IMR-90 (cell line): ENCODE data around the gene AWAT2. TPM values are rescaled to one million over a fixed set of nuclear protein-coding genes. Genes with fewer than 3 reads are reported as not detected.

Source experiments
- ATAC-seq: fragments of 200-7000 bp; cut with Tn5 transposase; 2 replicates; pipeline ENCODE4 v1.9.1; 2020; ENCODE audit warnings: low read depth, mild to moderate bottlenecking, moderate library complexity
- BruUV-seq: library from RNA; stranded (reverse); fragments of 400-500 nt; replicated peaks from 2 replicates; lab custom pipeline; 2021; lab: Mats Ljungman, UMichigan
- CTCF ChIA-PET: fragments of 300-600 bp; formaldehyde crosslinking; extraction: SDS; loops from one replicate; lab custom pipeline; 2021; ENCODE audit warnings: antibody characterized with exemption; lab: Yijun Ruan, JAX
- POLR2A ChIA-PET: fragments of 300-600 bp; sonication (Branson Sonifier 250); formaldehyde crosslinking; loops from one replicate; lab custom pipeline; 2022; ENCODE audit warnings: antibody characterized with exemption; ENCODE audit not compliant: unreplicated experiment; lab: Charles Lee
- DNase-seq: peaks from one replicate; pipeline ENCODE4 v3.0.0; 2013
- H2AFZ ChIP-seq: replicated peaks from 2 replicates; pipeline ENCODE3; 2013; ENCODE audit warnings: low read length, mild to moderate bottlenecking; ENCODE audit not compliant: poor library complexity
- H2AK5ac ChIP-seq: 2 replicates; pipeline ENCODE4 v1.6.1; 2013; ENCODE audit warnings: low read depth, low read length, inconsistent platforms
- H2AK9ac ChIP-seq: replicated peaks from 2 replicates; pipeline ENCODE3; 2013; ENCODE audit warnings: mild to moderate bottlenecking, low read depth, low read length, moderate library complexity; ENCODE audit not compliant: poor library complexity
- H2BK120ac ChIP-seq: 2 replicates; pipeline ENCODE4 v1.6.1; 2013; ENCODE audit warnings: low read depth, low read length, inconsistent platforms
- H2BK15ac ChIP-seq: 3 replicates; pipeline ENCODE4 v1.6.1; 2013; ENCODE audit warnings: low read depth, low read length, inconsistent platforms
- H2BK20ac ChIP-seq: 2 replicates; pipeline ENCODE4 v1.6.1; 2013; ENCODE audit warnings: low read depth, mild to moderate bottlenecking, inconsistent platforms, low read length, moderate library complexity
- H2BK5ac ChIP-seq: 2 replicates; pipeline ENCODE4 v1.6.1; 2013; ENCODE audit warnings: mild to moderate bottlenecking, low read depth, low read length, inconsistent platforms; ENCODE audit not compliant: poor library complexity, severe bottlenecking
- H3K14ac ChIP-seq: replicated peaks from 2 replicates; pipeline ENCODE4 v1.6.1; 2013; ENCODE audit warnings: low read depth, low read length, inconsistent platforms
- H3K18ac ChIP-seq: 2 replicates; pipeline ENCODE4 v1.6.1; 2013; ENCODE audit warnings: low read depth, low read length, control low read depth
- H3K23ac ChIP-seq: 2 replicates; pipeline ENCODE4 v1.6.1; 2013; ENCODE audit warnings: low read depth, low read length, inconsistent platforms
- H3K27ac ChIP-seq: 2 replicates; pipeline ENCODE4 v1.5.1; 2013; ENCODE audit warnings: mild to moderate bottlenecking, control low read depth, low read length; ENCODE audit not compliant: insufficient read depth
- H3K27me3 ChIP-seq: 2 replicates; pipeline ENCODE4 v1.6.1; 2013; ENCODE audit warnings: low read length; ENCODE audit not compliant: control insufficient read depth, insufficient read depth
- H3K36me3 ChIP-seq: 2 replicates; pipeline ENCODE4 v1.6.1; 2013; ENCODE audit warnings: low read length, mixed read lengths; ENCODE audit not compliant: control insufficient read depth, insufficient read depth
- H3K4ac ChIP-seq: 2 replicates; pipeline ENCODE4 v1.6.1; 2013; ENCODE audit warnings: low read depth, low read length, inconsistent platforms
- H3K4me1 ChIP-seq: 2 replicates; pipeline ENCODE4 v1.6.1; 2013; ENCODE audit warnings: low read length, mixed read lengths; ENCODE audit not compliant: control insufficient read depth, insufficient read depth
- H3K4me2 ChIP-seq: 2 replicates; pipeline ENCODE4 v1.6.1; 2013; ENCODE audit warnings: low read depth, mild to moderate bottlenecking, control low read depth, low read length, moderate library complexity
- H3K4me3 ChIP-seq: 2 replicates; pipeline ENCODE4 v1.5.1; 2013; ENCODE audit warnings: low read depth, mild to moderate bottlenecking, control low read depth, low read length, moderate library complexity; ENCODE audit not compliant: insufficient read depth
- H3K56ac ChIP-seq: 2 replicates; pipeline ENCODE4 v1.6.1; 2013; ENCODE audit warnings: low read length, inconsistent platforms; ENCODE audit not compliant: insufficient read depth; ENCODE audit errors: extremely low read depth
- H3K79me1 ChIP-seq, 2 experiments: 2 replicates each; pipeline ENCODE4 v1.6.1; 2013; ENCODE audit warnings: low read length in 2 of 2, inconsistent platforms in 1 of 2, low read depth in 1 of 2
- H3K9ac ChIP-seq: 2 replicates; pipeline ENCODE4 v1.6.1; 2013; ENCODE audit warnings: low read depth, low read length, control low read depth
- H3K9me1 ChIP-seq: 2 replicates; pipeline ENCODE4 v1.6.1; 2013; ENCODE audit warnings: low read length, inconsistent platforms; ENCODE audit not compliant: insufficient read depth
- H3K9me3 ChIP-seq: 2 replicates; pipeline ENCODE4 v1.6.1; 2013; ENCODE audit warnings: low read length; ENCODE audit not compliant: control insufficient read depth, insufficient read depth
- H4K20me1 ChIP-seq: 2 replicates; pipeline ENCODE4 v1.6.1; 2013; ENCODE audit warnings: low read length, inconsistent platforms; ENCODE audit not compliant: insufficient read depth
- H4K5ac ChIP-seq: 2 replicates; pipeline ENCODE4 v1.6.1; 2013; ENCODE audit warnings: mild to moderate bottlenecking, low read depth, low read length, control low read depth
- H4K8ac ChIP-seq, 2 experiments: 2 replicates each; pipeline ENCODE4 v1.6.1; 2013; ENCODE audit warnings: low read depth in 2 of 2, low read length in 2 of 2, control low read depth in 1 of 2, inconsistent platforms in 1 of 2
- H4K91ac ChIP-seq: 2 replicates; pipeline ENCODE4 v1.6.1; 2013; ENCODE audit warnings: low read depth, low read length, inconsistent platforms; ENCODE audit not compliant: insufficient read depth
- MXI1 ChIP-seq: IDR thresholded peaks from 2 replicates; pipeline ENCODE4 v1.6.1; 2012; ENCODE audit warnings: low read depth, mild to moderate bottlenecking, low read length, moderate library complexity, borderline replicate concordance
- NFE2L2 ChIP-seq: fragments of 150-350 bp; IDR thresholded peaks from 2 replicates; pipeline ENCODE4 v1.6.1; 2016; ENCODE audit warnings: low read depth, mild to moderate bottlenecking, low read length
- RAD21 ChIP-seq: IDR thresholded peaks from 2 replicates; pipeline ENCODE4 v1.6.1; 2012; ENCODE audit warnings: low read length, improper control_type of control experiment
- WGBS, 2 experiments: methylation state at CpG; one replicate each; pipeline versions ENCODE4 v1.1.5 to v1.1.7; 2013; ENCODE audit warnings: missing lambda C conversion rate in 2 of 2; ENCODE audit not compliant: insufficient read length in 1 of 2; ENCODE audit errors: extremely low coverage in 2 of 2; 5-methylcytosine and 5-hydroxymethylcytosine counted together
- dilution Hi-C: fragments of 300-500 bp; cut with HindIII; formaldehyde crosslinking; loops from one replicate; pipeline ENCODE4 v1.14.3; 2018; ENCODE audit warnings: low sequenced_read_pairs; ENCODE audit not compliant: unreplicated experiment
- in situ Hi-C: fragments of 300-500 bp; cut with MboI; formaldehyde crosslinking; loops from 3 replicates; pipeline ENCODE4 v1.14.3; 2019; ENCODE audit warnings: low sequenced_read_pairs, inconsistent platforms, mixed read lengths
- intact Hi-C: fragments of 100-400 bp; cut with micrococcal nuclease; formaldehyde crosslinking; loops from 2 replicates; pipeline ENCODE4 v1.10.0; 2022
- polyA plus RNA-seq, 3 experiments: library from polyadenylated mRNA; depleted of rRNA; stranded (reverse); fragments of >200 nt; gene quantifications; 2 replicates each; pipeline ENCODE4 v1.2.3, GENCODE V29; 2012; ENCODE audit warnings: low replicate concordance in 1 of 3
- total RNA-seq: library from RNA; depleted of rRNA; stranded (reverse); fragments of >200 nt; gene quantifications from 2 replicates; pipeline ENCODE4 v1.2.3, GENCODE V29; 2012

Gene AWAT2
- total and polyA plus RNA-seq, 2 of the 4 experiments (the other 2 are of a cell fraction): under 0.01 TPM; not detected in 1

- no peak overlapping the region for H2AK5ac ChIP-seq
- H3K4me3 ChIP-seq: no peak overlapping the region
- no peak overlapping the region for H3K23ac ChIP-seq
- H3K27ac ChIP-seq: no peak overlapping the region
- no peak overlapping the region for H3K14ac ChIP-seq
- no CpG with 5 or more reads among the region's 2 CpGs for WGBS, 2 experiments
- H3K27me3 ChIP-seq: peaks cover 5% of the 10 kb centered on the region
- no peak overlapping the region for H3K4ac ChIP-seq
- H4K5ac ChIP-seq: no peak overlapping the region
- no peak overlapping the region for H2BK120ac ChIP-seq
- no peaks in the 10 kb centered on the region for H4K20me1 ChIP-seq
- H3K18ac ChIP-seq: no peak overlapping the region
- no peaks in the 10 kb centered on the region for H3K9me3 ChIP-seq
- CTCF ChIA-PET: no interaction called here
- DNase-seq: no peak
- H3K4me1 ChIP-seq: no peaks in the 10 kb centered on the region
- no peaks in the 10 kb centered on the region for H3K9me1 ChIP-seq
- no peak overlapping the region for H3K9ac ChIP-seq
- no peak overlapping the region for H2AK9ac ChIP-seq
- H4K91ac ChIP-seq: no peak overlapping the region
- no peak overlapping the region for H4K8ac ChIP-seq
- POLR2A ChIA-PET: no interaction called here
- dilution Hi-C loops (no loop called here), intact Hi-C loops (no loop called here), in situ Hi-C loops (no loop called here)
- no peak overlapping the region for H2BK20ac ChIP-seq
- H2BK15ac ChIP-seq: no peak overlapping the region
- no peak for ATAC-seq
- no TSS peak for BruUV-seq
- H3K4me2 ChIP-seq: no peak overlapping the region
- no peak overlapping the region for H3K56ac ChIP-seq
- TF ChIP-seq MXI1: no peak
- no peak for TF ChIP-seq RAD21
- TF ChIP-seq NFE2L2: no peak
- H3K79me1 ChIP-seq: no peaks in the 10 kb centered on the region
- H2BK5ac ChIP-seq: no peak overlapping the region
- H2AFZ ChIP-seq: no peak overlapping the region
- H3K36me3 ChIP-seq: no peaks in the 10 kb centered on the region
Measured at GRCh38 chrX:70016513-70016912, 33.2 kb downstream of the AWAT2 start.
